Caco-2 (cell line): ENCODE data around the gene GPC6. TPM values are rescaled to one million over a fixed set of nuclear protein-coding genes. Genes with fewer than 3 reads are reported as not detected.

Experiments
- BruUV-seq: library from RNA; stranded (reverse); fragments of 400-500 nt; replicated peaks from 2 replicates; lab custom pipeline; 2021; lab: Mats Ljungman, UMichigan
- CTCF ChIA-PET: fragments of 300-600 bp; sonication (Branson Sonifier 250); formaldehyde crosslinking; loops from one replicate; lab custom pipeline; 2022; ENCODE audit warnings: antibody characterized with exemption; lab: Charles Lee
- POLR2A ChIA-PET: fragments of 300-600 bp; sonication (Branson Sonifier 250); formaldehyde crosslinking; loops from one replicate; lab custom pipeline; 2022; ENCODE audit warnings: antibody characterized with exemption; lab: Charles Lee
- DNase-seq, 2 experiments: peaks; one replicate each; pipeline versions ENCODE4 v3.0.0 to v3.0.0-alpha.2; 2020 to 2022
- H3K27me3 ChIP-seq: replicated peaks from 2 replicates; pipeline ENCODE4 v1.6.0; 2011; ENCODE audit warnings: low read length; ENCODE audit not compliant: control insufficient read depth, insufficient read depth
- H3K36me3 ChIP-seq: 2 replicates; pipeline ENCODE4 v1.5.1; 2011; ENCODE audit warnings: low read length; ENCODE audit not compliant: control insufficient read depth, insufficient read depth
- H3K4me1 ChIP-seq: fragments of 250-450 bp; sonication (Bioruptor Pico); 2 replicates; pipeline ENCODE4 v1.5.1; 2020; ENCODE audit warnings: mild to moderate bottlenecking
- H3K4me3 ChIP-seq: 2 replicates; pipeline ENCODE4 v1.5.1; 2011; ENCODE audit warnings: low read depth, mild to moderate bottlenecking, control low read depth, low read length
- H3K9me3 ChIP-seq: fragments of 250-450 bp; sonication (Bioruptor Pico); 2 replicates; pipeline ENCODE4 v1.5.1; 2020; ENCODE audit warnings: mild to moderate bottlenecking, moderate library complexity
- H3K27ac Mint-ChIP-seq: one replicate; pipeline ENCODE4 v1.8.0; 2022; ENCODE audit warnings: mixed read lengths; ENCODE audit not compliant: unreplicated experiment
- H3K27me3 Mint-ChIP-seq: one replicate; pipeline ENCODE4 v1.8.0; 2022; ENCODE audit warnings: mixed read lengths; ENCODE audit not compliant: insufficient read depth, unreplicated experiment
- H3K36me3 Mint-ChIP-seq: one replicate; pipeline ENCODE4 v1.8.0; 2022; ENCODE audit warnings: mild to moderate bottlenecking, mixed read lengths; ENCODE audit not compliant: insufficient read depth, unreplicated experiment
- H3K4me1 Mint-ChIP-seq: one replicate; pipeline ENCODE4 v1.8.0; 2022; ENCODE audit warnings: low read depth, mixed read lengths; ENCODE audit not compliant: unreplicated experiment
- H3K4me3 Mint-ChIP-seq: one replicate; pipeline ENCODE4 v1.8.0; 2022; ENCODE audit warnings: mild to moderate bottlenecking, moderate library complexity, mixed read lengths; ENCODE audit not compliant: unreplicated experiment
- H3K9me3 Mint-ChIP-seq: one replicate; pipeline ENCODE4 v1.8.0; 2022; ENCODE audit warnings: mixed read lengths; ENCODE audit not compliant: unreplicated experiment
- intact Hi-C: fragments of 100-400 bp; cut with micrococcal nuclease; formaldehyde crosslinking; loops from one replicate; pipeline ENCODE4 v1.10.0; 2022; ENCODE audit not compliant: unreplicated experiment
- total RNA-seq: library from RNA; stranded (reverse); gene quantifications from 2 replicates; pipeline ENCODE4 v1.2.3, GENCODE V29; 2022
- TF ChIP-seq, protein P1 (sequence below), 2 experiments: fragments of 200-600 bp in 1 of 2; IDR thresholded peaks; 1 replicate in 1 of 2; 2 replicates in 1 of 2; pipeline versions ENCODE4 v1.5.1 to v1.8.0; 2011 to 2022; ENCODE audit warnings: antibody characterized with exemption in 1 of 2, control low read depth in 1 of 2, inconsistent platforms in 1 of 2, low read depth in 1 of 2, low read length in 1 of 2, mild to moderate bottlenecking in 1 of 2, moderate library complexity in 1 of 2; ENCODE audit not compliant: insufficient read depth in 1 of 2, severe bottlenecking in 1 of 2, unreplicated experiment in 1 of 2

Gene GPC6
- total RNA-seq, 1 experiment from 2014 or later = 0.16 TPM

GRCh38 chr13:93435651-93436050 is 209.0 kb downstream of the GPC6 start:
- Histone ChIP-seq H3K4me3 (no peak overlapping the region), H3K9me3 (no peaks in the 10 kb centered on the region), H3K4me1 (no peaks in the 10 kb centered on the region), H3K36me3 (no peaks in the 10 kb centered on the region), H3K27me3 (no peaks in the 10 kb centered on the region)
- Mint-ChIP-seq H3K9me3 (peaks cover 9% of the 10 kb centered on the region), H3K4me1 (no peaks in the 10 kb centered on the region), H3K36me3 (no peaks in the 10 kb centered on the region), H3K4me3 (no peak overlapping the region), H3K27me3 (peaks cover 2% of the 10 kb centered on the region), H3K27ac (no peak overlapping the region)
- POLR2A ChIA-PET = interaction anchor here (0.7 kb wide), 1 partner anchor 19 kb away, joined by 5 read pairs; no protein-coding TSS in a partner anchor
- DNase-seq = no peak
- BruUV-seq = no TSS peak
- intact Hi-C loops = no loop called here
- TF ChIP-seq, protein P1, sequence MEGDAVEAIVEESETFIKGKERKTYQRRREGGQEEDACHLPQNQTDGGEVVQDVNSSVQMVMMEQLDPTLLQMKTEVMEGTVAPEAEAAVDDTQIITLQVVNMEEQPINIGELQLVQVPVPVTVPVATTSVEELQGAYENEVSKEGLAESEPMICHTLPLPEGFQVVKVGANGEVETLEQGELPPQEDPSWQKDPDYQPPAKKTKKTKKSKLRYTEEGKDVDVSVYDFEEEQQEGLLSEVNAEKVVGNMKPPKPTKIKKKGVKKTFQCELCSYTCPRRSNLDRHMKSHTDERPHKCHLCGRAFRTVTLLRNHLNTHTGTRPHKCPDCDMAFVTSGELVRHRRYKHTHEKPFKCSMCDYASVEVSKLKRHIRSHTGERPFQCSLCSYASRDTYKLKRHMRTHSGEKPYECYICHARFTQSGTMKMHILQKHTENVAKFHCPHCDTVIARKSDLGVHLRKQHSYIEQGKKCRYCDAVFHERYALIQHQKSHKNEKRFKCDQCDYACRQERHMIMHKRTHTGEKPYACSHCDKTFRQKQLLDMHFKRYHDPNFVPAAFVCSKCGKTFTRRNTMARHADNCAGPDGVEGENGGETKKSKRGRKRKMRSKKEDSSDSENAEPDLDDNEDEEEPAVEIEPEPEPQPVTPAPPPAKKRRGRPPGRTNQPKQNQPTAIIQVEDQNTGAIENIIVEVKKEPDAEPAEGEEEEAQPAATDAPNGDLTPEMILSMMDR (IDR thresholded peaks at IDR 0.05; ENCODE audit: insufficient read depth in 1 of 2, low read depth in 1 of 2, low read length in 1 of 2, severe bottlenecking in 1 of 2, unreplicated experiment in 1 of 2) = no peak
- CTCF ChIA-PET = no interaction called here

DNA sequence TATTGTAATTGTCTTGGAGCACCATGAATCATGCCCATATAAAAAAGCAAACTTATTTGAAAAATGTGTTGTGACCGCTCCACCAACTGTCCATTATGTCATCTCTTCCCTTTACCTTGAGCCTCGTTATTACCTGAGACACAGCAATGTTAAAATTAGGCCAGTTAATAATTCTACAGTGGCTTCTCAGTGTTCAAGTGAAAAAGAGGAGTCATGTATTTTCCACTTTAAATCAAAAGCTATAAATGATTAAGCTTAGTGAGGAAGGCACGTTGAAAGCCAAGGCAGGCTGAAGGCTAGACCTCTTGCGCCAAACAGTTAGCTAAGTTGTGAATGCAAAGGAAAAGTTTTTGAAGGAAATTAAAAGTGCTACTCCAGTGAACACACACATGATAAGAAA is 210.5 kb downstream of the GPC6 start:
- no TSS peak for BruUV-seq
- TF ChIP-seq, protein P1 (IDR thresholded peaks at IDR 0.05; ENCODE audit: insufficient read depth in 1 of 2, low read depth in 1 of 2, low read length in 1 of 2, severe bottlenecking in 1 of 2, unreplicated experiment in 1 of 2) = no peak
- no peak overlapping the region for H3K4me3 Mint-ChIP-seq
- H3K27me3 Mint-ChIP-seq = peaks cover 7% of the 10 kb centered on the region
- Histone ChIP-seq H3K27me3 (no peaks in the 10 kb centered on the region), H3K36me3 (no peaks in the 10 kb centered on the region), H3K4me3 (no peak overlapping the region), H3K4me1 (no peaks in the 10 kb centered on the region), H3K9me3 (no peaks in the 10 kb centered on the region)
- ChIA-PET POLR2A (no interaction called here), CTCF (no interaction called here)
- no peak for DNase-seq
- intact Hi-C loops = no loop called here
- H3K9me3 Mint-ChIP-seq = peaks cover 9% of the 10 kb centered on the region
- H3K4me1 Mint-ChIP-seq = no peaks in the 10 kb centered on the region
- H3K36me3 Mint-ChIP-seq = no peaks in the 10 kb centered on the region
- no peak overlapping the region for H3K27ac Mint-ChIP-seq

- no peaks in the 10 kb centered on the region for H3K9me3 Mint-ChIP-seq
- H3K27me3 ChIP-seq = no peaks in the 10 kb centered on the region
- peaks cover 5% of the 10 kb centered on the region for H3K27me3 Mint-ChIP-seq
- no peak overlapping the region for H3K4me3 Mint-ChIP-seq
- H3K36me3 Mint-ChIP-seq = no peaks in the 10 kb centered on the region
- no peaks in the 10 kb centered on the region for H3K36me3 ChIP-seq
- no peak overlapping the region for H3K4me3 ChIP-seq
- no peak overlapping the region for H3K27ac Mint-ChIP-seq
- BruUV-seq = no TSS peak
- POLR2A ChIA-PET = no interaction called here
- CTCF ChIA-PET = no interaction called here
- intact Hi-C loops = no loop called here
- H3K4me1 ChIP-seq = no peaks in the 10 kb centered on the region
- no peaks in the 10 kb centered on the region for H3K9me3 ChIP-seq
- no peaks in the 10 kb centered on the region for H3K4me1 Mint-ChIP-seq
- no peak for DNase-seq
- TF ChIP-seq, protein P1 (IDR thresholded peaks at IDR 0.05; ENCODE audit: insufficient read depth in 1 of 2, low read depth in 1 of 2, low read length in 1 of 2, severe bottlenecking in 1 of 2, unreplicated experiment in 1 of 2) = no peak
These were observed 219.6 kb downstream of the GPC6 start for GRCh38 chr13:93446238-93446637.
